HG03469 (cell line): ENCODE measurements around the gene CORO2B.

Experiments
- ATAC-seq: cut with Tn5 transposase; IDR thresholded peaks from one replicate; pipeline ENCODE4 v1.9.1; 2021; ENCODE audit warnings: mild to moderate bottlenecking, moderate library complexity, moderate number of reproducible peaks; ENCODE audit not compliant: unreplicated experiment

CORO2B gene

GRCh38 chr15:68572309-68572708 lies 6.5 kb upstream of the CORO2B start:
- ATAC-seq = no peak

- ATAC-seq = no peak
Observed at GRCh38 chr15:68572921-68573320, 5.9 kb upstream of the CORO2B start.

GRCh38 chr15:68574046-68574445 lies 4.7 kb upstream of the CORO2B start:
- ATAC-seq = no peak

- ATAC-seq = no peak
Observed at GRCh38 chr15:68574629-68575028, 4.2 kb upstream of the CORO2B start.

- no peak for ATAC-seq
Observed at GRCh38 chr15:68576235-68576892, 2.4 kb upstream of the CORO2B start.

GRCh38 chr15:68578175-68578979 lies 416 bp upstream of the CORO2B start:
- no peak for ATAC-seq

- ATAC-seq = no peak
Observed at GRCh38 chr15:68580026-68580882, 1.5 kb downstream of the CORO2B start.

GRCh38 chr15:68580883-68581155 lies 2.0 kb downstream of the CORO2B start:
- ATAC-seq = no peak

- ATAC-seq = no peak
Observed at GRCh38 chr15:68581725-68582124, 2.9 kb downstream of the CORO2B start.

GRCh38 chr15:68582236-68582635 lies 3.4 kb downstream of the CORO2B start:
- ATAC-seq = no peak

GRCh38 chr15:68582864-68583263 lies 4.1 kb downstream of the CORO2B start:
- ATAC-seq = no peak

- ATAC-seq = no peak
Observed at GRCh38 chr15:68583321-68583720, 4.5 kb downstream of the CORO2B start.

GRCh38 chr15:68583936-68584755 lies 5.4 kb downstream of the CORO2B start:
- no peak for ATAC-seq

GRCh38 chr15:68584756-68585573 lies 6.2 kb downstream of the CORO2B start:
- ATAC-seq = no peak

- ATAC-seq = no peak
Observed at GRCh38 chr15:68585574-68586273, 6.9 kb downstream of the CORO2B start.

- ATAC-seq = no peak
Observed at GRCh38 chr15:68586274-68586961, 7.6 kb downstream of the CORO2B start.

- no peak for ATAC-seq
Observed at GRCh38 chr15:68587769-68588385, 9.1 kb downstream of the CORO2B start.

- ATAC-seq = no peak
Observed at GRCh38 chr15:68589053-68589452, 10.3 kb downstream of the CORO2B start.
